Muscle of leg (tissue), 11 donors: ENCODE results near the gene TRPM8. TPM values are rescaled to one million over a fixed set of nuclear protein-coding genes. Genes with fewer than 3 reads are reported as not detected.
"Not testable (repeated sequence)": the region's sequence is repeated elsewhere in the genome, so short reads cannot be mapped to it uniquely, and the experiment has no call there.

ENCODE experiments used
- DNase-seq: peaks from one replicate; pipeline ENCODE4 v3.0.0; 2013
- H3K27ac ChIP-seq: one replicate; pipeline ENCODE4 v1.5.1; 2013; ENCODE audit warnings: mild to moderate bottlenecking, low read length, control low read depth
- H3K27me3 ChIP-seq: one replicate; pipeline ENCODE4 v1.6.1; 2013; ENCODE audit warnings: low read length; ENCODE audit not compliant: control insufficient read depth, insufficient read depth
- H3K36me3 ChIP-seq: one replicate; pipeline ENCODE4 v1.6.1; 2013; ENCODE audit warnings: low read length; ENCODE audit not compliant: control insufficient read depth, insufficient read depth
- H3K4me1 ChIP-seq: one replicate; pipeline ENCODE4 v1.6.1; 2013; ENCODE audit warnings: low read length; ENCODE audit not compliant: control insufficient read depth, insufficient read depth
- H3K4me3 ChIP-seq: one replicate; pipeline ENCODE4 v1.5.1; 2013; ENCODE audit warnings: low read length, control low read depth
- H3K9me3 ChIP-seq: replicated peaks from 2 replicates; pipeline ENCODE4 v1.6.1; 2013; ENCODE audit warnings: low read depth, low read length; ENCODE audit not compliant: control insufficient read depth
- WGBS: methylation state at CpG from one replicate; pipeline ENCODE4 v1.1.5; 2013; ENCODE audit warnings: missing lambda C conversion rate; ENCODE audit not compliant: insufficient coverage; 5-methylcytosine and 5-hydroxymethylcytosine counted together
- polyA plus RNA-seq, 8 donors: library from polyadenylated mRNA; unstranded; fragments of 120-200 nt; gene quantifications; one replicate each; pipeline versions ENCODE4 v1.2.1 to v1.2.3, GENCODE V29; 2013; ENCODE audit warnings: inconsistent platforms in 1 of 8, low replicate concordance in 1 of 8; ENCODE audit not compliant: insufficient read length in 8 of 8, insufficient read depth in 1 of 8
- total RNA-seq: library from RNA; stranded (reverse); fragments of 120-200 nt; gene quantifications from one replicate; pipeline ENCODE4 v1.2.4, GENCODE V29; 2013

The TRPM8 gene
- total and polyA plus RNA-seq, 9 donors: 0.17 to 0.30 (median 0.25) TPM; not detected in 5

DNA sequence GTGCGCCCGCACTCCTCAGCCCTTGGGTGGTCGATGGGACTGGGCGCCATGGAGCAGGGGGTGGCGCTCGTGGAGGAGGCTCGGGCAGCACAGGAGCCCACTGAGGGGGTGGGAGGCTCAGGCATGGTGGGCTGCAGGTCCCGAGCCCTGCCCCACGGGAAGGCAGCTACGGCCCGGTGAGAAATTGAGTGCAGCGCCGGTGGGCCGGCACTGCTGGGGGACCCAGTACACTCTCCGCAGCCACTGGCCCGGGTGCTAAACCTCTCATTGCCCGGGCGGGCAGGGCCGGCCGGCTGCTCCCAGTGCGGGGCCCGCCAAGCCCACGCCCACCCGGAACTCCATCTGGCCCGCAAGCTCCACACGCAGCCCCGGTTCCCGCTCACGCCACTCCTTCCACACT is 55.3 kb downstream of the TRPM8 start:
- WGBS: 94% methylated on average over 18 of the region's 29 CpGs
- H3K27me3 ChIP-seq, H3K4me1 ChIP-seq: not testable (repeated sequence)

DNA sequence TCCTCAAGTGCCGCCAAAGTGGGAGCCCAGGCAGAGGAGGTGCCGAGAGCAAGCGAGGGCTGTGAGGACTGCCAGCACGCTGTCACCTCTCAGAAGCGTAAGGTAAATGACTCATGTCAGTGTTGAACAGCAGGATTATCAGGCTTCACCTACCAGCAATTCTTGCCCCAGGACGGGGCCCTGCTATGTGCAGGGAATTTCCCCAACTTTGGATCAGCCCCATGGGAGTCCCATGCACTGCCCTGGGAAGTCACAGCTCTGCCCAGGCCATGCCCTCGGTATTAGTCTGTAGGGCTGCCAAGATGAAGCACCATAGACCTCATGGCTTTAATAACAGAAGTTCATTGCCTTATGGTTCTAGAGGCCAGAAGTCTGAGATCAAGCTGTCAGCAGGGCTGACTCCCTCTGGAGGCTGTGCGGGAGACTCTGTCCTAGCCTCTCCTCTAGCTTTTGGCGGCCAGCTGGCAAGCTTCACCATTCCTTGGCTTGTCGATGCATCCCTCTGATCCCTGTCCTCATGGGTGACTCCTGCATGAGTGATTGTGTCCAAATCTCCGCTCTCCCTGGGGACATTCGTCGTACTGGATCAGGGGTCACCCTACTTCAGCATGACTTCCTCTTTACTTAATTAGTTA is 55.9 kb downstream of the TRPM8 start:
- Histone ChIP-seq H3K4me1 (no peaks in the 10 kb centered on the region), H3K4me3 (no peak overlapping the region), H3K36me3 (no peaks in the 10 kb centered on the region), H3K27ac (no peak overlapping the region), H3K9me3 (no peaks in the 10 kb centered on the region), H3K27me3 (no peaks in the 10 kb centered on the region)
- 71% methylated on average over 11 of the region's 13 CpGs for WGBS
- DNase-seq: no peak

More for the DNA sequence above, 55.3 kb downstream of the TRPM8 start:
- DNase-seq, H3K9me3 ChIP-seq, H3K36me3 ChIP-seq, H3K27ac ChIP-seq, H3K4me3 ChIP-seq: not testable (repeated sequence)

DNA sequence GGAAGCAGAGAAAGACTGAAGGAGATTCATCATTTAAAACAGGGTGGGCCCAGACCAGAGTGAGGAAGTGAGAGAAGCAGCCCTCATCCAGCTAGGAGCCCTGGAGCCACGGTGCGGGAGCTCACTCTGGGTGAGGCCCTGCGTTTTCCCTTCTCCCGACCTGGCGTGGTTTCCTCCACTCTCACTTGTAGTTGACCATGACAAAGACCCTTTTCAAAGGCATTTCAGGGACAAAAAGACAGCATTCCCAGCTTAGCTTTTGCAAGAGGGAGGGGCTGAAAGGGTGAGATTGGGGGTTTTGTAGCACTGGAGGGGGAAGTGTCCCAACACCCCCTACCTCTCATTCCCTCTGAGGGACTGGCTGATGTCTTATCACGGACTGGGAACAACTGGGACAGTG is 56.6 kb downstream of the TRPM8 start:
- Histone ChIP-seq H3K36me3 (no peaks in the 10 kb centered on the region), H3K27me3 (no peaks in the 10 kb centered on the region), H3K9me3 (no peaks in the 10 kb centered on the region), H3K4me3 (no peak overlapping the region), H3K4me1 (no peaks in the 10 kb centered on the region), H3K27ac (no peak overlapping the region)
- no peak for DNase-seq
- 44% methylated on average over 2 of the region's 6 CpGs for WGBS

DNA sequence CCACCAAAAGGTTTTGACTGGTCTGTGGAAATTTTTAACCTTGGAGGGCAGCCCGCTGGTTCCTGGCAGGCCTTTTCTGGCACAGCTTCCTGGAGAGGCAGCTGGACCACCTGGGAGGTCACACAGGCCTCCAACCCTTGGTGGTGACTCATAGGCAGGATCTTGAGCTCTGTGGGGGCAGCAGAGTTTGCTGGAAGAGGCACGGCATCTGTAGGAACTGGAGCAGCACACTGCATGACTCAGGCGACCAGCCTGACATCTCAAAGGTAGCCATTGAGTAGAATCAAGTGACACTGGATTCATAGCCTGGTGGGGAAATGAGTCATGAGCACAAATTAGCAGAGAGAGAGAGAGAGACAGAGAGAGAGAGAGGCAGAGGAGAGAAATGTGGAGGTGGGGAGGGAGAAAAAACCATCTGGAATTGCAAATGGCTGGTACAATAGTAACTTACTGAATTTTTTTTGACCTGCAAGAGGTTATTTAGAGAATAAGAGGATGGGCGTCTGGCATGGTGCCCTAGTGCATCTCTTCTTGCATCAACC is 57.4 kb downstream of the TRPM8 start:
- WGBS: 31% methylated on average over 3 of the region's 4 CpGs
- no peak for DNase-seq

DNA sequence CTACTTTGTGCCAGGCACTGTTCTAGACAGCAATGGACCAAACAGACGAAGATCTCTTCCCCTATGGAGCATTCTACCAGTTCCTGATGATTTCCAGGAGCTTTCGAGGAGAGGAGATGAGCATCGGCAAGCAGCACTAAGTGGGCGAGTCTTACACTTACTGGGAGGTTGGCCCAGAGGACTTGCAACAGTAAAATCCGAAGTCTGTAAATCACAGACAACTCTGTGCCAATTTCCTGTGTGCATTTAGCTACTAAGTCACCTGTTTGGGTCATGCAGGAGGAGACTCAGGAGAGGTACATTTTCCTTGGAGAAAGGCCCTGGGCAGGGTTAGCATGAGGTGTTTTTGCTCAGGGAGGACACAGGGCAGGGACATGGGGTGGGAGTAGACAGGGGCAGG is 58.9 kb downstream of the TRPM8 start:
- Histone ChIP-seq H3K4me3 (no peak overlapping the region), H3K36me3 (no peaks in the 10 kb centered on the region), H3K4me1 (no peaks in the 10 kb centered on the region), H3K9me3 (no peaks in the 10 kb centered on the region), H3K27ac (no peak overlapping the region), H3K27me3 (no peaks in the 10 kb centered on the region)
- WGBS: 66% methylated on average over 5 of the region's 5 CpGs
- no peak for DNase-seq

More for the DNA sequence above, 57.4 kb downstream of the TRPM8 start:
- Histone ChIP-seq H3K36me3 (no peaks in the 10 kb centered on the region), H3K4me1 (no peaks in the 10 kb centered on the region), H3K27ac (no peak overlapping the region), H3K27me3 (no peaks in the 10 kb centered on the region), H3K4me3 (no peak overlapping the region), H3K9me3 (no peaks in the 10 kb centered on the region)

DNA sequence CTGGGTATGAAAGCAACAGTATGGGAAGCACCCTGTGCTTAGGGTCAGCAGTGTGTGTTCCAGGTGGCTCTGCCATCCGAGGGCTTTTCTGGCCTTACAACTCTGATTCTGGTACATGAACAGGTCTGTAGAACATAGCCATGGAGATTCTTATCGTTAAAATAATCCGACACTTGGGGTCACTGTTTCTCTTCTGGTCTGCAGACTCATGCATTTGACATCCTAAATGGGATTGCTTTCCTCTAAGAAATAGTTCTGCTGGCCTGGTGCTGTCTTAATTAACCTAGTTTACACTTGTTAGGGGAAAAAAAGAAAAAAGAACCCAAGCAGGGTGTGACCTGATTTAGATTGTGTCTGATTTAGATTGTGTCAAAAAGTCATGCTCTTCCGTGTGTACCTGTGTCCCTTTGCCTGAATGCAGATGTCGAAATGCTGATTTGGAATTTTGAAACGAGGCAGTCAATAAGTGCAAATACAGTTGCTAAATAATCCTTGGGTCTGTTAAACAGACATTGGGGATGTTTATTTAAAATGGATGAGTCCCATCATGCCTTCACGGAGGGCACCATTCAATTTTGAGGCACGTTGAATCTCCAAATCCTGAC is 59.6 kb downstream of the TRPM8 start:
- 45% methylated on average over 6 of the region's 8 CpGs for WGBS
- Histone ChIP-seq H3K4me3 (no peak overlapping the region), H3K27me3 (no peaks in the 10 kb centered on the region), H3K27ac (no peak overlapping the region), H3K4me1 (no peaks in the 10 kb centered on the region), H3K36me3 (no peaks in the 10 kb centered on the region), H3K9me3 (no peaks in the 10 kb centered on the region)
- DNase-seq: peak; percentile 71

DNA sequence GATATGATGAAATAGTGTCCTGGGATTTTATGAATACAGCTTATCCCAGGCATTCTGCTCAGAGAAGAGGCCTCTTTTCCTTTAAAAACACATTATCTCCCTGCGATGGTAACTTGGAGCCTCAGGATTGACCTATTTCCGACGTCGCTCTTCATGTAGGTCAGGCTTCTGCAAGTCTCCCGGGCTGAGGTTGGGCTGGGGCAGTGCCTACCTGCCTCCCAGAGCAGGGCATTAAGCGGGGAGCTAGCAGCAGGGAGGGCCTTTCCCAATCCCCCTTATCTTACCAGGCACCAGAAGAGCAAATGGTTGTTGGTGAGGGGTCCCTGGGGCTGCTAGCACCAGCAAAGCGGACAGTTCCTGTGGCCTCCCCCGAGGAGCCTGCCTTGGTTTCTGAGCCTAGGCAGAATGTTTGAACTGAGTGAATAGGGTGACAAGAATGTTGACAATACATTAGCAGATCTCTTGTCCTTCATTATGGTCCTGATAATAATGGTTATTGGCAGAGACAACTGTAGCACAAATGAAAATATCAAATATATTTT is 60.2 kb downstream of the TRPM8 start:
- Histone ChIP-seq H3K4me3 (no peak overlapping the region), H3K27me3 (no peaks in the 10 kb centered on the region), H3K36me3 (no peaks in the 10 kb centered on the region), H3K4me1 (no peaks in the 10 kb centered on the region), H3K9me3 (no peaks in the 10 kb centered on the region), H3K27ac (no peak overlapping the region)
- DNase-seq: no peak
- 57% methylated on average over 5 of the region's 8 CpGs for WGBS

DNA sequence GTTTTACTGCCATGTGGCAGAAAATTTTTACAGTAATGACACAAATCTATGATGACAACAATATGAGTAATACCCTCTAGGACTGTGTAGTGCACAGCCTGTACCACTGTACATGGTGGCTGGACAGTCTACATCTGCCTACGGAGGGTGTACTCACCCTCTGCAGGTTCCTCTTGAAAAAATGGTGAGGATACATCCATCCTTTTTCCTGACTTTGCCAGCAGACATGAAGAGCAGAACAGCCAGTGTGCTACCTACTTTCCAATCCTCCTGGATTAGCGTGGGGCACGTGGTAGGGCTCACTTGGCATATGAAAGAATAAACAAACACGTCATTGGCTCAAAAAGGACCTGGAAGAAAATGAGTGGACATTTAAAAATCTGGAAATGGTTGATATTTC is 62.6 kb downstream of the TRPM8 start:
- no peak for DNase-seq
- H3K4me1 ChIP-seq: no peaks in the 10 kb centered on the region
- H3K4me3 ChIP-seq: no peak overlapping the region
- 67% methylated on average over 1 of the region's 4 CpGs for WGBS
- H3K27ac ChIP-seq: no peak overlapping the region
- H3K27me3 ChIP-seq: no peaks in the 10 kb centered on the region
- H3K36me3 ChIP-seq: no peaks in the 10 kb centered on the region
- no peaks in the 10 kb centered on the region for H3K9me3 ChIP-seq

DNA sequence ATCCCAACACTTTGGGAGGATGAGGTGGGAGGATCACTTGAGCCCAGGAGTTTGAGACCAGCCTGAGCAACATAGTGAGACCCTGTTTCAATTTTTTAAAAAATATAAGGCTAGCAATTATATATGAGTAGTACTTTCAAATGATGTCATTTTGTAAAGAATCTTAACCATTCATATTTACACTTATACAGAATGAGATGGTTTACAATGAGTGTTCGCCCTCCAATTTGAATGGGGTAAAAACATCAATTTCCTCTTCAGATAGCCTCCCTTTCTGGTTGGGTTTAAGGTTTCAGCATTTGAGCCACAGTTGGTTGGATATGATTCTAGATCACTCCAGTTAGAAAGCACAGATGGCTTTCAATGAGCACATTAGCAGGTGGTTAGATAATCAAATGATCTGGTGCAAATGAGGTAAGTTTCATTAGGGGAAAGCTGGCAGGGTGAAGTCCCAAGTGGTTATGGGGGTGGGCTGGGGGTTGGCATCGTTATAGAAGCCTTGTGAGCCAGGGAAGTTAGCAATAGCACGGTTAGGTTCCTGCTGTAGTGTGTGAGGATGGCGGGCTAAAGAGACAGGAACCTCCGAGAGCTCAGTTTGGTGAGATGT is 63.9 kb downstream of the TRPM8 start:
- H3K4me3 ChIP-seq: no peak overlapping the region
- WGBS: 67% methylated on average over 3 of the region's 5 CpGs
- H3K4me1 ChIP-seq: no peaks in the 10 kb centered on the region
- H3K36me3 ChIP-seq: no peaks in the 10 kb centered on the region
- H3K27ac ChIP-seq: no peak overlapping the region
- H3K27me3 ChIP-seq: no peaks in the 10 kb centered on the region
- DNase-seq: no peak
- no peaks in the 10 kb centered on the region for H3K9me3 ChIP-seq
